SK-N-MC (cell line): ENCODE measurements around the gene GRM7.

Experiments
- FOXP2 ChIP-seq: optimal IDR thresholded peaks from 2 replicates; pipeline ENCODE3; 2011; ENCODE audit warnings: mild to moderate bottlenecking, moderate library complexity; ENCODE audit not compliant: insufficient read depth; ENCODE audit errors: extremely low read length, control extremely low read depth
- POLR2AphosphoS5 ChIP-seq: IDR thresholded peaks from 2 replicates; pipeline ENCODE4 v1.6.1; 2012; ENCODE audit warnings: mild to moderate bottlenecking, low read depth, low read length, borderline replicate concordance

DNA sequence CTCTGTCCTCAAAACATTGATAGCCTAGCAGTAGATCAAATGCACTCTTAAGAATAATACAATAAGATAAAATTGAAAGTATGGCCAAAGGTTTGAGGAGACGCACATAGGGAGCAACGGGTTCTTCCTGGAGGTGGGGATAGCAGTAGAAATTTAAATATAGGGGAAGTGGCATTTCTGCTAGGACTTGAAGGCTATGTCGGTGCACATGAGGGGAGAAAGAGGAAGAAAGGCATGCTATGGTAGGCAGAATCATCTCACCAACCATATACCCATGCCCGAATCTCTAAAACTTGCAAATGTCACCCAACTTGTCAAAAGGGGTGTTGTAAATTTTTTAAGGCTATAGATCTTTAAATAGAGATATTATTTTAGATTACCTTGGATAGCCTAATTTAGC lies 905.6 kb downstream of the GRM7 start:
- TF ChIP-seq FOXP2 (no peak), POLR2AphosphoS5 (no peak)
